K562 (cell line): ENCODE data around the gene ALDH16A1.

ENCODE experiments used
- CHD4 ChIP-seq: fragments of 200-600 bp; sonication (generic); IDR thresholded peaks from 3 replicates; pipeline ENCODE4 v1.6.1; 2012; ENCODE audit warnings: low read depth, mild to moderate bottlenecking, mixed read lengths, low read length, inconsistent platforms; ENCODE audit not compliant: insufficient read depth, insufficient replicate concordance, poor library complexity, severe bottlenecking
- CTCF ChIP-seq, 3 experiments: IDR thresholded peaks in 2 of 3; conservative IDR thresholded peaks in 1 of 3; 2 replicates each; pipeline ENCODE4 v1.5.1; 2011 to 2012; ENCODE audit warnings: low read length in 3 of 3, mild to moderate bottlenecking in 3 of 3, control low read depth in 2 of 3, improper control_type of control experiment in 1 of 3, inconsistent platforms in 1 of 3, low read depth in 1 of 3, mixed read lengths in 1 of 3, moderate library complexity in 1 of 3; ENCODE audit not compliant: insufficient read depth in 2 of 3
- DMBX1 ChIP-seq: fragments of 250-450 bp; sonication (Bioruptor Pico); IDR thresholded peaks from 2 replicates; pipeline ENCODE4 v1.8.0; 2022; ENCODE audit warnings: inconsistent platforms, mild to moderate bottlenecking, moderate library complexity, borderline replicate concordance
- EP300 ChIP-seq: IDR thresholded peaks from 2 replicates; pipeline ENCODE4 v1.6.1; 2012; ENCODE audit warnings: low read length, improper control_type of control experiment
- HIVEP1 ChIP-seq: fragments of 250-450 bp; sonication (Bioruptor Pico); IDR thresholded peaks from 2 replicates; pipeline ENCODE4 v1.4.0; 2020; ENCODE audit warnings: mild to moderate bottlenecking
- REST ChIP-seq, 2 experiments: fragments of 450-650 bp; formaldehyde crosslinking in 1 of 2; IDR thresholded peaks; 2 replicates each; pipeline versions ENCODE4 v1.4.0 to v1.6.1; 2014 to 2020; ENCODE audit warnings: mild to moderate bottlenecking in 2 of 2, borderline replicate concordance in 1 of 2, low read depth in 1 of 2
- THRAP3 ChIP-seq: fragments of 450-650 bp; IDR thresholded peaks from 2 replicates; pipeline ENCODE4 v1.6.1; 2016; ENCODE audit warnings: mild to moderate bottlenecking, inconsistent platforms, borderline replicate concordance
- ZNF143 ChIP-seq: sonication (generic); formaldehyde crosslinking; IDR thresholded peaks from 2 replicates; pipeline ENCODE4 v1.9.0; 2022; ENCODE audit warnings: mild to moderate bottlenecking, missing genetic modification reagents

DNA sequence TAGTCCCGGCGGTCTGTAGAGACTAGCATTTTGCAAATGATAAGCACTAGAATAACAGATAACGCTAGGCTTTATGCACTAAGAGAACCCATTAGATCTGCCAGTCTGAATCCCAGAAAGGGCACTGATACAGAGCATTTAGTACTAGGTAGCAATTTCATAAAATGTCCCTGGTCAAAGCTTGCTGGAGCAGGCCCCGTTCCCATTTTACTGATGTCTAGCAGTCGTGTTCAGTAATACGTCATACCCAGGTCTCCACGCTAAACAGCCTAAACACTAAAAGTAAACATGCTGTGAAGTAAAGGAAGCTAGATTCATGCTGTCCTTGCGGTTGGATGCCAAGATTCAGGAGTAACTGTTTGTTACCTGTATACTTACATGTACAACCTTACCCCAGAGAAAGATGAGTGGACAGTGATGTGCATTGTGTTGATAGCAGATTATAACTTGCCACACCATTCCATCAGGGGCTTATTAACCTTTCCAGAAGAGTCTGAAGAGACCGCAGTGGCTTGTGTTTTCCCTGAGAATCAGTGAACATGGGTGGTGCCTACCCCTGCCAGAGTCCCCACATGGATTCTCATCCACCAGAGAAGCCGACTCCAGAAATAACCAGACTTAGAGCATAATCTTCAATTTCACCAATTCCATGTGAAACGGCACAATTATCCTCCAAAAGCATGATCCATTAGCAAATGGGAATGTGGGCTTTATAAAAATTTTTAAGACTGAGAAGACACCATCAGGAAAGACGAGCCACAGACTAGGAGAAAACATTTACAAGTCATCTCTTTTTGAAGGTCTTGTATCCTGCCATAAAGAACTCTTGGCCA lies 39.8 kb downstream of the ALDH16A1 start:
- TF ChIP-seq CHD4: no peak
- TF ChIP-seq HIVEP1: no peak
- TF ChIP-seq DMBX1 (CRISPR knock-in tag): no peak
- TF ChIP-seq EP300: no peak
- TF ChIP-seq ZNF143 (CRISPR knock-in tag): no peak
- TF ChIP-seq REST (IDR thresholded peaks at IDR 0.05; ENCODE audit: borderline replicate concordance): no peak
- no peak for TF ChIP-seq REST (CRISPR knock-in tag; IDR thresholded peaks at IDR 0.05; ENCODE audit: low read depth)
- no peak for TF ChIP-seq CTCF (IDR thresholded peaks at IDR 0.05 in 2 of 3, conservative IDR thresholded peaks at IDR 0.05 in 1 of 3; ENCODE audit: insufficient read depth in 2 of 3, low read depth in 1 of 3, low read length in 3 of 3)
- TF ChIP-seq THRAP3: no peak
